GM23338 (cell line): ENCODE measurements around the gene PLD1. TPM values are rescaled to one million over a fixed set of nuclear protein-coding genes. Genes with fewer than 3 reads are reported as not detected.

Experiments used
- ATAC-seq: fragments of 200-7000 bp; cut with Tn5 transposase; 3 replicates; pipeline ENCODE4 v1.9.1; 2020
- DNase-seq: peaks from one replicate; pipeline ENCODE4 v3.0.0-alpha.2; 2015; ENCODE audit warnings: low spot score
- H2AFZ ChIP-seq: fragments of 200-600 bp; sonication (generic); 2 replicates; pipeline ENCODE4 v1.8.0; 2016; ENCODE audit warnings: antibody characterized with exemption, mild to moderate bottlenecking, moderate library complexity
- H3F3A ChIP-seq: fragments of 200-600 bp; sonication (generic); replicated peaks from 2 replicates; pipeline ENCODE4 v1.8.0; 2017; ENCODE audit warnings: antibody characterized with exemption, mixed run types, low read depth
- H3K27ac ChIP-seq: fragments of 200-600 bp; sonication (generic); 2 replicates; pipeline ENCODE4 v1.6.1; 2016; ENCODE audit warnings: low read depth
- H3K27me3 ChIP-seq: fragments of 200-600 bp; sonication (generic); 2 replicates; pipeline ENCODE4 v1.8.0; 2016; ENCODE audit warnings: mild to moderate bottlenecking, mixed run types, moderate library complexity; ENCODE audit not compliant: insufficient read depth
- H3K36me3 ChIP-seq: fragments of 200-600 bp; sonication (generic); 2 replicates; pipeline ENCODE4 v1.8.0; 2016; ENCODE audit warnings: mild to moderate bottlenecking; ENCODE audit not compliant: insufficient read depth
- H3K4me1 ChIP-seq: fragments of 200-600 bp; sonication (generic); 2 replicates; pipeline ENCODE4 v1.8.0; 2016; ENCODE audit warnings: mild to moderate bottlenecking, moderate library complexity; ENCODE audit not compliant: insufficient read depth
- H3K4me2 ChIP-seq: fragments of 200-600 bp; sonication (generic); 2 replicates; pipeline ENCODE4 v1.7.1; 2017; ENCODE audit warnings: mixed run types
- H3K4me3 ChIP-seq: fragments of 200-600 bp; sonication (generic); 2 replicates; pipeline ENCODE4 v1.6.1; 2016; ENCODE audit warnings: mixed run types
- H3K79me2 ChIP-seq: fragments of 200-600 bp; sonication (generic); replicated peaks from 2 replicates; pipeline ENCODE4 v1.8.0; 2017; ENCODE audit warnings: mild to moderate bottlenecking; ENCODE audit not compliant: insufficient read depth
- H3K9me2 ChIP-seq: fragments of 200-600 bp; sonication (generic); 2 replicates; pipeline ENCODE4 v1.8.0; 2017; ENCODE audit not compliant: insufficient read depth
- H4K20me1 ChIP-seq: fragments of 200-600 bp; sonication (generic); replicated peaks from 2 replicates; pipeline ENCODE4 v1.8.0; 2017; ENCODE audit warnings: mild to moderate bottlenecking; ENCODE audit not compliant: insufficient read depth
- H3K27ac Mint-ChIP-seq: 2 replicates; pipeline ENCODE4 v1.8.0; 2020; ENCODE audit warnings: inconsistent platforms, mild to moderate bottlenecking, moderate library complexity, mixed read lengths
- H3K27me3 Mint-ChIP-seq: 3 replicates; pipeline ENCODE4 v1.8.0; 2022; ENCODE audit warnings: low read depth, mild to moderate bottlenecking, moderate library complexity, mixed read lengths, inconsistent platforms; ENCODE audit not compliant: insufficient read depth, poor library complexity
- H3K36me3 Mint-ChIP-seq: 3 replicates; pipeline ENCODE4 v1.8.0; 2021; ENCODE audit warnings: low read depth, mild to moderate bottlenecking, inconsistent platforms, moderate library complexity, mixed read lengths
- H3K4me1 Mint-ChIP-seq: 3 replicates; pipeline ENCODE4 v1.8.0; 2020; ENCODE audit warnings: mild to moderate bottlenecking, inconsistent platforms, mixed read lengths
- H3K4me3 Mint-ChIP-seq: 3 replicates; pipeline ENCODE4 v1.8.0; 2021; ENCODE audit warnings: moderate library complexity, mild to moderate bottlenecking, inconsistent platforms, mixed read lengths
- H3K9me3 Mint-ChIP-seq: 3 replicates; pipeline ENCODE4 v1.8.0; 2020; ENCODE audit warnings: moderate library complexity, mild to moderate bottlenecking, inconsistent platforms, mixed read lengths
- CREB1 ChIP-seq: fragments of 250-450 bp; sonication (Bioruptor Pico); IDR thresholded peaks from 2 replicates; pipeline ENCODE4 v1.5.0; 2020; ENCODE audit warnings: low read depth, mild to moderate bottlenecking, moderate library complexity
- CTCF ChIP-seq, 2 experiments: fragments of 200-600 bp in 1 of 2; sonication (generic) in 1 of 2; conservative IDR thresholded peaks; 2 replicates each; pipeline versions ENCODE4 v1.5.1 to v1.6.1; 2016 to 2017; ENCODE audit warnings: antibody characterized with exemption in 2 of 2, low read depth in 2 of 2, mild to moderate bottlenecking in 2 of 2, moderate library complexity in 1 of 2
- ETS1 ChIP-seq: IDR thresholded peaks from 2 replicates; pipeline ENCODE4 v1.6.1; 2016; ENCODE audit warnings: antibody characterized with exemption
- EZH2 ChIP-seq: fragments of 200-600 bp; sonication (generic); IDR thresholded peaks from one replicate; pipeline ENCODE4 v1.8.0; 2017; ENCODE audit warnings: antibody characterized with exemption, mild to moderate bottlenecking, low read depth; ENCODE audit not compliant: unreplicated experiment
- EZH2phosphoT487 ChIP-seq: fragments of 200-600 bp; sonication (generic); IDR thresholded peaks from one replicate; pipeline ENCODE4 v1.8.1; 2018; ENCODE audit warnings: antibody characterized with exemption; ENCODE audit not compliant: unreplicated experiment
- JUNB ChIP-seq: IDR thresholded peaks from one replicate; pipeline ENCODE4 v1.6.1; 2016; ENCODE audit warnings: antibody characterized with exemption; ENCODE audit not compliant: unreplicated experiment
- NANOG ChIP-seq: IDR thresholded peaks from 2 replicates; pipeline ENCODE4 v1.6.1; 2016; ENCODE audit warnings: antibody characterized with exemption, borderline replicate concordance
- POLR2AphosphoS5 ChIP-seq: IDR thresholded peaks from 2 replicates; pipeline ENCODE4 v1.6.1; 2016; ENCODE audit warnings: antibody characterized with exemption, low read depth
- REST ChIP-seq: IDR thresholded peaks from one replicate; pipeline ENCODE4 v1.6.1; 2018; ENCODE audit warnings: antibody characterized with exemption; ENCODE audit not compliant: unreplicated experiment
- STAT1 ChIP-seq: IDR thresholded peaks from one replicate; pipeline ENCODE4 v1.6.1; 2016; ENCODE audit warnings: antibody characterized with exemption; ENCODE audit not compliant: unreplicated experiment
- ZNF114 ChIP-seq: fragments of 250-450 bp; sonication (Bioruptor Pico); IDR thresholded peaks from 2 replicates; pipeline ENCODE4 v1.5.0; 2020; ENCODE audit warnings: mild to moderate bottlenecking, moderate library complexity
- ZNF331 ChIP-seq: fragments of 250-450 bp; sonication (Bioruptor Pico); IDR thresholded peaks from 2 replicates; pipeline ENCODE4 v1.5.0; 2020; ENCODE audit warnings: low read depth, mild to moderate bottlenecking, moderate library complexity
- ZNF462 ChIP-seq: fragments of 250-450 bp; sonication (Bioruptor Pico); IDR thresholded peaks from 2 replicates; pipeline ENCODE4 v1.5.0; 2020; ENCODE audit warnings: mild to moderate bottlenecking, moderate library complexity
- polyA plus RNA-seq: library from polyadenylated mRNA; unstranded; fragments of >200 nt; fragmentation: Nextera tagmentation; extraction: Ambion mirVana; gene quantifications from 2 replicates; pipeline ENCODE4 v1.2.1, GENCODE V29; 2016
- total RNA-seq: library from RNA; depleted of rRNA; stranded (reverse); fragments of >200 nt; shearing (Covaris generic); gene quantifications from 2 replicates; pipeline ENCODE4 v1.2.3, GENCODE V29; 2014

PLD1 gene
- total and polyA plus RNA-seq, 2 experiments from 2014 or later: 1.4 to 2.2 TPM

GRCh38 chr3:171841620-171842000, 31.3 kb upstream of the PLD1 start:
- Mint-ChIP-seq H3K4me3 (no peak overlapping the region), H3K27me3 (no peaks in the 10 kb centered on the region), H3K36me3 (no peaks in the 10 kb centered on the region), H3K9me3 (no peaks in the 10 kb centered on the region), H3K4me1 (peaks cover 20% of the 10 kb centered on the region), H3K27ac (no peak overlapping the region)
- Histone ChIP-seq H3K9me2 (no peaks in the 10 kb centered on the region), H3K4me2 (no peak overlapping the region), H3K4me3 (no peak overlapping the region), H2AFZ (no peak overlapping the region), H3K4me1 (no peaks in the 10 kb centered on the region), H4K20me1 (no peaks in the 10 kb centered on the region), H3K36me3 (no peaks in the 10 kb centered on the region), H3K27me3 (no peaks in the 10 kb centered on the region), H3K79me2 (no peaks in the 10 kb centered on the region), H3K27ac (no peak overlapping the region), H3F3A (no peaks in the 10 kb centered on the region)
- ATAC-seq (no peak), DNase-seq (no peak)
- TF ChIP-seq EZH2phosphoT487 (no peak), JUNB (no peak), ZNF331 (CRISPR knock-in tag) (no peak), CTCF (conservative IDR thresholded peaks at IDR 0.05; ENCODE audit: low read depth in 2 of 2) (no peak), NANOG (no peak), STAT1 (no peak), ZNF114 (CRISPR knock-in tag) (no peak), ZNF462 (CRISPR knock-in tag) (no peak), POLR2AphosphoS5 (no peak), REST (no peak), CREB1 (CRISPR knock-in tag) (no peak), ETS1 (no peak), EZH2 (no peak)
